Endothelial cell of umbilical vein (primary cell): ENCODE results near the gene API5. TPM values are rescaled to one million over a fixed set of nuclear protein-coding genes. Genes with fewer than 3 reads are reported as not detected.

ENCODE experiments used
- BruUV-seq: library from RNA; stranded (reverse); fragments of 400-500 nt; replicated peaks from 2 replicates; lab custom pipeline; 2021; lab: Mats Ljungman, UMichigan
- CTCF ChIA-PET: fragments of 300-600, 350-600 bp; sonication (Branson Sonifier 250); formaldehyde crosslinking; loops from one replicate; lab custom pipeline; 2021; ENCODE audit warnings: antibody characterized with exemption, inconsistent platforms; lab: Charles Lee
- POLR2A ChIA-PET: fragments of 300-600, 350-600 bp; sonication (Branson Sonifier 250); formaldehyde crosslinking; loops from one replicate; lab custom pipeline; 2021; ENCODE audit warnings: antibody characterized with exemption, inconsistent platforms; lab: Charles Lee
- DNase-seq: peaks from one replicate; pipeline ENCODE4 v3.0.0-alpha.2; 2011; ENCODE audit warnings: low read depth, low spot score
- FAIRE-seq: peaks from 2 replicates; lab custom pipeline; 2011; peaks lifted over from hg19 to GRCh38; lab: Jason Lieb, UNC
- H2AFZ ChIP-seq: 2 replicates; pipeline ENCODE4 v1.6.0; 2012; ENCODE audit warnings: low read depth, low read length, control low read depth, inconsistent platforms
- H3K27ac ChIP-seq: 2 replicates; pipeline ENCODE4 v1.5.1; 2011; ENCODE audit warnings: low read depth, mild to moderate bottlenecking, control low read depth, low read length, moderate library complexity; ENCODE audit not compliant: insufficient read depth
- H3K27me3 ChIP-seq, 2 experiments: 2 replicates each; pipeline versions ENCODE4 v1.6.0 to v1.6.1; 2011; ENCODE audit warnings: low read length in 2 of 2, mixed read lengths in 1 of 2; ENCODE audit not compliant: control insufficient read depth in 2 of 2, insufficient read depth in 2 of 2
- H3K36me3 ChIP-seq, 2 experiments: 2 replicates in 1 of 2; 3 replicates in 1 of 2; pipeline ENCODE4 v1.5.1; 2011; ENCODE audit warnings: low read length in 2 of 2, mild to moderate bottlenecking in 1 of 2, moderate library complexity in 1 of 2; ENCODE audit not compliant: control insufficient read depth in 2 of 2, insufficient read depth in 2 of 2; ENCODE audit errors: extremely low read depth in 1 of 2
- H3K4me1 ChIP-seq: 3 replicates; pipeline ENCODE4 v1.5.1; 2011; ENCODE audit warnings: mild to moderate bottlenecking, low read length; ENCODE audit not compliant: control insufficient read depth, insufficient read depth; ENCODE audit errors: extremely low read depth
- H3K4me2 ChIP-seq: 2 replicates; pipeline ENCODE4 v1.6.1; 2011; ENCODE audit warnings: low read length, control low read depth, mixed read lengths; ENCODE audit not compliant: insufficient read depth
- H3K4me3 ChIP-seq, 3 experiments: fragments of 200-600 bp in 1 of 3; sonication (generic), shearing (Covaris generic) in 1 of 3; replicated peaks in 1 of 3; 2 replicates each; pipeline ENCODE4 v1.5.1; 2011 to 2016; ENCODE audit warnings: control low read depth in 3 of 3, low read length in 3 of 3, mild to moderate bottlenecking in 2 of 3, inconsistent platforms in 1 of 3, low read depth in 1 of 3, moderate library complexity in 1 of 3; ENCODE audit not compliant: insufficient read depth in 1 of 3
- H3K79me2 ChIP-seq: 2 replicates; pipeline ENCODE4 v1.6.0; 2012; ENCODE audit warnings: low read length, inconsistent platforms; ENCODE audit not compliant: control insufficient read depth, insufficient read depth
- H3K9ac ChIP-seq: replicated peaks from 2 replicates; pipeline ENCODE3; 2011; ENCODE audit warnings: low read length, control low read depth; ENCODE audit not compliant: insufficient read depth; ENCODE audit errors: extremely low read depth
- H3K9me1 ChIP-seq: replicated peaks from 3 replicates; pipeline ENCODE4 v1.6.0; 2011; ENCODE audit warnings: mild to moderate bottlenecking, low read length; ENCODE audit not compliant: control insufficient read depth, insufficient read depth; ENCODE audit errors: extremely low read depth
- H3K9me3 ChIP-seq: replicated peaks from 2 replicates; pipeline ENCODE4 v1.5.1; 2012; ENCODE audit warnings: low read length, inconsistent platforms; ENCODE audit not compliant: control insufficient read depth, insufficient read depth
- H4K20me1 ChIP-seq: replicated peaks from 2 replicates; pipeline ENCODE3; 2011; ENCODE audit warnings: mild to moderate bottlenecking, low read length; ENCODE audit not compliant: control insufficient read depth, insufficient read depth; ENCODE audit errors: extremely low read depth
- CTCF ChIP-seq, 2 donors: IDR thresholded peaks; 1 replicate in 1 of 2; 2 replicates in 1 of 2; pipeline ENCODE4 v1.5.1; 2011; ENCODE audit warnings: low read length in 2 of 2, mild to moderate bottlenecking in 2 of 2, moderate library complexity in 2 of 2, control low read depth in 1 of 2, inconsistent platforms in 1 of 2, low read depth in 1 of 2; ENCODE audit not compliant: insufficient read depth in 1 of 2; ENCODE audit errors: extremely low read depth in 1 of 2
- EZH2 ChIP-seq: IDR thresholded peaks from 2 replicates; pipeline ENCODE4 v1.6.1; 2012; ENCODE audit warnings: borderline replicate concordance, low read depth, mild to moderate bottlenecking, moderate library complexity, low read length, inconsistent platforms; ENCODE audit not compliant: severe bottlenecking
- FOS ChIP-seq: IDR thresholded peaks from 2 replicates; pipeline ENCODE4 v1.6.1; 2011; ENCODE audit warnings: mild to moderate bottlenecking, low read length, moderate library complexity, borderline replicate concordance; ENCODE audit not compliant: insufficient read depth
- GATA2 ChIP-seq: IDR thresholded peaks from 2 replicates; pipeline ENCODE4 v1.7.0; 2011; ENCODE audit warnings: low read depth, mild to moderate bottlenecking, moderate library complexity, mixed read lengths, low read length; ENCODE audit not compliant: insufficient read length, insufficient read depth
- JUN ChIP-seq: IDR thresholded peaks from 2 replicates; pipeline ENCODE4 v1.6.1; 2011; ENCODE audit warnings: borderline replicate concordance, low read depth; ENCODE audit not compliant: insufficient read length, insufficient read depth
- MAX ChIP-seq: IDR thresholded peaks from 2 replicates; pipeline ENCODE4 v1.6.1; 2011; ENCODE audit not compliant: insufficient read depth, insufficient read length
- MYC ChIP-seq: IDR thresholded peaks from one replicate; pipeline ENCODE4 v1.6.1; 2011; ENCODE audit warnings: mild to moderate bottlenecking, low read depth, low read length
- POLR2A ChIP-seq: IDR thresholded peaks from 2 replicates; pipeline ENCODE4 v1.6.1; 2012; ENCODE audit warnings: low read depth, mild to moderate bottlenecking, control low read depth, low read length
- POLR2AphosphoS5 ChIP-seq: IDR thresholded peaks from 2 replicates; pipeline ENCODE4 v1.6.1; 2012; ENCODE audit warnings: low read depth, mild to moderate bottlenecking, control low read depth, low read length, moderate library complexity; ENCODE audit not compliant: insufficient read depth
- dilution Hi-C: fragments of 300-500 bp; cut with MboI; formaldehyde crosslinking; loops from one replicate; pipeline ENCODE4 v1.15.0; 2019; ENCODE audit warnings: low sequenced_read_pairs; ENCODE audit not compliant: extremely low pct_ligation_motif_present
- intact Hi-C: fragments of 100-400 bp; cut with micrococcal nuclease; formaldehyde crosslinking; loops from one replicate; pipeline ENCODE4 v1.10.0; 2022
- polyA plus RNA-seq, 4 experiments: library from polyadenylated mRNA; depleted of rRNA in 3 of 4; stranded (reverse) in 3 of 4; unstranded in 1 of 4; fragments of >200 nt; gene quantifications; 2 replicates each; pipeline versions ENCODE4 v1.2.1 to v1.2.3, GENCODE V29; 2011 to 2012; ENCODE audit warnings: missing spikeins in 1 of 4
- total RNA-seq: library from RNA; stranded (reverse); gene quantifications from 2 replicates; pipeline ENCODE4 v1.2.3, GENCODE V29; 2021

Gene API5
- total and polyA plus RNA-seq, 2 donors (not counting 3 experiments of a cell fraction or from before 2014, with no cell fraction given) = 26.5 to 103 TPM

GRCh38 chr11:43381802-43382201, 70.0 kb downstream of the API5 start:
- no peak overlapping the region for H3K4me3 ChIP-seq
- no peak overlapping the region for H3K9ac ChIP-seq
- no peaks in the 10 kb centered on the region for H3K4me1 ChIP-seq
- H4K20me1 ChIP-seq = no peaks in the 10 kb centered on the region
- intact Hi-C loops (no loop called here), dilution Hi-C loops (no loop called here)
- no peak overlapping the region for H3K27ac ChIP-seq
- CTCF ChIA-PET = interaction anchor here (1.5 kb wide), 1 partner anchor 37 kb away, joined by 3 read pairs; no protein-coding TSS in a partner anchor
- H3K27me3 ChIP-seq = no peaks in the 10 kb centered on the region
- no peak for DNase-seq
- peaks cover 0 to 1% of the 10 kb centered on the region in 2 experiments for H3K36me3 ChIP-seq
- BruUV-seq = no TSS peak
- no peak for TF ChIP-seq GATA2
- no peak for TF ChIP-seq POLR2AphosphoS5
- TF ChIP-seq EZH2 = no peak
- H3K9me3 ChIP-seq = no peaks in the 10 kb centered on the region
- H3K9me1 ChIP-seq = no peaks in the 10 kb centered on the region
- peaks cover 15% of the 10 kb centered on the region for H3K79me2 ChIP-seq
- POLR2A ChIA-PET = no interaction called here
- no peak overlapping the region for H3K4me2 ChIP-seq
- H2AFZ ChIP-seq = no peak overlapping the region
- FAIRE-seq = no peak

- Histone ChIP-seq H3K36me3 (peaks cover 0 to 1% of the 10 kb centered on the region in 2 experiments), H2AFZ (no peak overlapping the region), H3K79me2 (peaks cover 11% of the 10 kb centered on the region), H3K4me3 (no peak overlapping the region), H3K9ac (no peak overlapping the region), H3K4me1 (no peaks in the 10 kb centered on the region), H3K27ac (no peak overlapping the region), H3K27me3 (no peaks in the 10 kb centered on the region), H4K20me1 (no peaks in the 10 kb centered on the region), H3K9me3 (no peaks in the 10 kb centered on the region), H3K4me2 (no peak overlapping the region), H3K9me1 (no peaks in the 10 kb centered on the region)
- ChIA-PET CTCF (interaction anchor here (1.5 kb wide), 1 partner anchor 37 kb away, joined by 3 read pairs; no protein-coding TSS in a partner anchor), POLR2A (no interaction called here)
- no peak for DNase-seq
- dilution Hi-C loops (no loop called here), intact Hi-C loops (no loop called here)
- no peak for FAIRE-seq
- BruUV-seq = no TSS peak
- no peak for TF ChIP-seq JUN
- no peak for TF ChIP-seq MYC
- no peak for TF ChIP-seq EZH2
- no peak for TF ChIP-seq FOS
- TF ChIP-seq MAX = no peak
- TF ChIP-seq GATA2 = no peak
- TF ChIP-seq POLR2AphosphoS5 = no peak
- TF ChIP-seq CTCF (IDR thresholded peaks at IDR 0.05; ENCODE audit: extremely low read depth in 1 of 2, insufficient read depth in 1 of 2, low read depth in 1 of 2, low read length in 2 of 2) = no peak
- TF ChIP-seq POLR2A = no peak
Observed at GRCh38 chr11:43382614-43383013, 70.8 kb downstream of the API5 start.
